ENCODE data around the gene CDIPT. TPM values are rescaled to one million over a fixed set of nuclear protein-coding genes. Genes with fewer than 3 reads are reported as not detected.
"Not testable (repeated sequence)": the region's sequence is repeated elsewhere in the genome, so short reads cannot be mapped to it uniquely, and the experiment has no call there.

The CDIPT gene
- total RNA-seq, 2 donors from 2014 or later, result 92.1 to 107 TPM

GRCh38 chr16:29876217-29876593, 13.2 kb upstream of the CDIPT start:
- TF ChIP-seq CTCF (IDR thresholded peaks at IDR 0.05), result no peak

GRCh38 chr16:29875206-29875605, 12.2 kb upstream of the CDIPT start:
- DNase-seq (ENCODE audit: low spot score), result no peak
- H3K4me3 ChIP-seq, result no peak overlapping the region
- H3K9me3 ChIP-seq, result no peaks in the 10 kb centered on the region
- H3K27me3 ChIP-seq (replicated peaks; ENCODE audit: insufficient read depth), result peaks cover 14% of the 10 kb centered on the region
- H3K4me1 ChIP-seq (ENCODE audit: control insufficient read depth in 1 of 2, low read depth in 2 of 2), result no peaks in the 10 kb centered on the region
- no peak for ATAC-seq (ENCODE audit: insufficient number of reproducible peaks, low FRiP score, low read depth)
- H3K36me3 ChIP-seq, result no peaks in the 10 kb centered on the region
- no peak for TF ChIP-seq CTCF (IDR thresholded peaks at IDR 0.05)
- no peak overlapping the region for H3K27ac ChIP-seq

More at GRCh38 chr16:29876217-29876593, 13.2 kb upstream of the CDIPT start:
- no peak overlapping the region for H3K27ac ChIP-seq
- no peaks in the 10 kb centered on the region for H3K36me3 ChIP-seq
- no peaks in the 10 kb centered on the region for H3K4me1 ChIP-seq (ENCODE audit: control insufficient read depth in 1 of 2, low read depth in 2 of 2)
- peak overlapping the region; percentile 58 for H3K4me3 ChIP-seq
- no peaks in the 10 kb centered on the region for H3K9me3 ChIP-seq
- ATAC-seq (ENCODE audit: insufficient number of reproducible peaks, low FRiP score, low read depth) (no peak), DNase-seq (ENCODE audit: low spot score) (no peak)
- H3K27me3 ChIP-seq (replicated peaks; ENCODE audit: insufficient read depth), result peaks cover 14% of the 10 kb centered on the region

GRCh38 chr16:29873319-29873718, 10.3 kb upstream of the CDIPT start:
- H3K27ac ChIP-seq, result no peak overlapping the region
- no peaks in the 10 kb centered on the region for H3K9me3 ChIP-seq
- H3K4me1 ChIP-seq (ENCODE audit: control insufficient read depth in 1 of 2, low read depth in 2 of 2), result no peaks in the 10 kb centered on the region
- no peak for ATAC-seq (ENCODE audit: insufficient number of reproducible peaks, low FRiP score, low read depth)
- no peak for DNase-seq (ENCODE audit: low spot score)
- H3K27me3 ChIP-seq (replicated peaks; ENCODE audit: insufficient read depth), result peaks cover 14% of the 10 kb centered on the region
- H3K4me3 ChIP-seq, result no peak overlapping the region
- no peaks in the 10 kb centered on the region for H3K36me3 ChIP-seq
- no peak for TF ChIP-seq CTCF (IDR thresholded peaks at IDR 0.05)

GRCh38 chr16:29871822-29872546, 9.0 kb upstream of the CDIPT start:
- H3K36me3 ChIP-seq, result no peaks in the 10 kb centered on the region
- no peaks in the 10 kb centered on the region for H3K9me3 ChIP-seq
- no peaks in the 10 kb centered on the region for H3K4me1 ChIP-seq (ENCODE audit: control insufficient read depth in 1 of 2, low read depth in 2 of 2)
- ATAC-seq (ENCODE audit: insufficient number of reproducible peaks, low FRiP score, low read depth), result no peak
- H3K27me3 ChIP-seq (replicated peaks; ENCODE audit: insufficient read depth), result peaks cover 6% of the 10 kb centered on the region
- no peak for TF ChIP-seq CTCF (IDR thresholded peaks at IDR 0.05)
- no peak for DNase-seq (ENCODE audit: low spot score)
- no peak overlapping the region for H3K27ac ChIP-seq
- no peak overlapping the region for H3K4me3 ChIP-seq

GRCh38 chr16:29869067-29869466, 6.0 kb upstream of the CDIPT start:
- not testable (repeated sequence) for DNase-seq (ENCODE audit: low spot score); ATAC-seq (ENCODE audit: insufficient number of reproducible peaks, low FRiP score, low read depth); H3K27me3 ChIP-seq (replicated peaks; ENCODE audit: insufficient read depth); H3K4me3 ChIP-seq; H3K36me3 ChIP-seq; H3K27ac ChIP-seq; H3K4me1 ChIP-seq (ENCODE audit: control insufficient read depth in 1 of 2, low read depth in 2 of 2); H3K9me3 ChIP-seq

Measured in thoracic aorta (tissue), 2 donors.